DND-41 (cell line): ENCODE data around the gene CKB.

Experiments used
- ATAC-seq: fragments of 200-7000 bp; cut with Tn5 transposase; 3 replicates; pipeline ENCODE4 v1.9.1; 2021; ENCODE audit warnings: low read depth; ENCODE audit not compliant: insufficient read depth
- DNase-seq: peaks from one replicate; pipeline ENCODE4 v3.0.0-alpha.2; 2020
- H2AFZ ChIP-seq: 2 replicates; pipeline ENCODE4 v1.6.0; 2012; ENCODE audit warnings: low read depth, low read length
- H3K27ac ChIP-seq: 2 replicates; pipeline ENCODE4 v1.5.1; 2012; ENCODE audit warnings: low read length, inconsistent platforms
- H3K27me3 ChIP-seq: fragments of 200-600 bp; sonication (generic); 2 replicates; pipeline ENCODE4 v1.6.0; 2012; ENCODE audit warnings: low read length, mild to moderate bottlenecking, inconsistent platforms; ENCODE audit not compliant: insufficient read depth, poor library complexity
- H3K36me3 ChIP-seq: 2 replicates; pipeline ENCODE4 v1.5.1; 2012; ENCODE audit warnings: low read length, inconsistent platforms; ENCODE audit not compliant: insufficient read depth
- H3K4me1 ChIP-seq: 2 replicates; pipeline ENCODE4 v1.5.1; 2012; ENCODE audit warnings: mild to moderate bottlenecking, low read length; ENCODE audit not compliant: insufficient read depth
- H3K4me2 ChIP-seq: 2 replicates; pipeline ENCODE4 v1.6.0; 2012; ENCODE audit warnings: mild to moderate bottlenecking, moderate library complexity, low read length, inconsistent platforms; ENCODE audit not compliant: insufficient read depth
- H3K4me3 ChIP-seq, 2 experiments: fragments of 200-600 bp in 1 of 2; shearing (Covaris generic) in 1 of 2; 2 replicates each; pipeline ENCODE4 v1.5.1; 2012 to 2016; ENCODE audit warnings: inconsistent platforms in 2 of 2, low read length in 2 of 2, mild to moderate bottlenecking in 2 of 2, low read depth in 1 of 2, moderate library complexity in 1 of 2
- H3K79me2 ChIP-seq: 2 replicates; pipeline ENCODE4 v1.6.0; 2012; ENCODE audit warnings: low read length, inconsistent platforms; ENCODE audit not compliant: insufficient read depth
- H3K9ac ChIP-seq: 2 replicates; pipeline ENCODE4 v1.6.0; 2012; ENCODE audit warnings: low read depth, mild to moderate bottlenecking, inconsistent platforms, low read length, moderate library complexity
- H3K9me3 ChIP-seq: 2 replicates; pipeline ENCODE4 v1.5.1; 2012; ENCODE audit warnings: low read length, moderate library complexity, mild to moderate bottlenecking, inconsistent platforms; ENCODE audit not compliant: insufficient read depth, severe bottlenecking
- H4K20me1 ChIP-seq: 2 replicates; pipeline ENCODE4 v1.6.0; 2012; ENCODE audit warnings: low read length; ENCODE audit not compliant: insufficient read depth
- CTCF ChIP-seq: IDR thresholded peaks from 2 replicates; pipeline ENCODE4 v1.5.1; 2012; ENCODE audit warnings: borderline replicate concordance, low read length, moderate library complexity, mild to moderate bottlenecking; ENCODE audit not compliant: poor library complexity, severe bottlenecking; ENCODE audit errors: extremely low read depth
- EZH2 ChIP-seq: IDR thresholded peaks from 3 replicates; pipeline ENCODE4 v1.6.1; 2012; ENCODE audit warnings: borderline replicate concordance, low read depth, mild to moderate bottlenecking, moderate library complexity, low read length, inconsistent platforms; ENCODE audit not compliant: severe bottlenecking

CKB gene

DNA sequence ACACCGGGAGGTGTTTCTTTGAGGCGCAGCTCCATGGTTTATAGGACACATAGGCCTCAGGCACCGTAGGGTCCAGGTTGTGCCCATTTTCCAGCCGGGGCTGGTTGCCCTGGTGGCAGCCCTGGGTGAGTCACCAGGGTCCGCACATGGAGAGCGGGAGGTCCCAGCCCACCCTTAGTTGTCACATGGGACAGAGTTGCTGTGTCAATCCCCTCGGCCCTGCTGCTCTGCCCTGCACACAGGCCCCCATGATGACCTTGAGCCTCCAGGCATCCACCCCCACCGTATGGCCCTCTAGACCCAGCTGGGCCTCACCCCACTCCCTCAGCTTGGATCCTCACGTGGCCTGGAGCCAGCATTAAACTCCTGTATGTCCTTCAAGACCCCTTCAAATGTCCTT lies 14.1 kb upstream of the CKB start:
- Histone ChIP-seq H3K4me3 (no peak overlapping the region), H3K9me3 (no peaks in the 10 kb centered on the region), H3K4me1 (peaks cover under 1% of the 10 kb centered on the region; the same call in 1 of the 2 replicates), H3K36me3 (peaks cover 42% of the 10 kb centered on the region), H3K4me2 (no peak overlapping the region), H3K79me2 (peaks cover 11% of the 10 kb centered on the region), H3K27me3 (no peaks in the 10 kb centered on the region), H3K27ac (no peak overlapping the region), H2AFZ (no peak overlapping the region), H4K20me1 (peaks cover 69% of the 10 kb centered on the region), H3K9ac (no peak overlapping the region)
- TF ChIP-seq CTCF (no peak), EZH2 (no peak)
- DNase-seq: no peak
- no peak for ATAC-seq

DNA sequence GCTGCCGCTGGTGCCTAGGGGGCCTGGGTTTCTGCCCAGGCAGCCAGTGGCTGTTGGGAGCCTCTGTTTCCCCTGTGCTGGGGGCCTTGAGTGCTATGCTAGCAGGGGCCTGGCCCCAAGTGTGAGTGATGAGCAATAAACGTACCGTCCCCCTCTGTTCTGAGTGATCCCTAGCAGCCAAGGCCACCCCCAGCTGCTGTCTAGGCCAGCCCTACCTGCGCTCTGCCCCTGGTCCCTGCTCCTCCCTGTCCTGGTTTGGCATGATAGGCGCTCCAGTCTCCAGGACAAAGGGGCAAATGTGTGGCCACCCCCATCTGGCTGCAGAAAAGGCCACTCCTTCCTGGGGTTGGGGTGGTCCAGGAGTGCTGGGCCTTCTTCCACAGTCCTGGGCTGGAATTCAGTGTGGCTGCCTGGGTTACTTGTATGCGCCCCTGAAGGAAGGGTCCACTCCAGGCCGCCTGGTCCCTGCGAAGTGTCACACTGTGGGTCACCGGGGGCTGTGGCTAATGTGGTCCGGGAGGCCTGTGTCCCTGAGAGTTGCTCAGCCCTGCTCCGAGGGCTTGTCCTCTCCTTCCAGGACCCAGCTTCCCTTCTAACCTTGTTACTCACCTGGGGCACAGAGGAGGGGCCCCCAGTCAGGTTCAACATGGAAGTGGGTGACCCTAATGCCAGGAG lies 13.4 kb upstream of the CKB start:
- peaks cover 17% of the 10 kb centered on the region for H3K79me2 ChIP-seq
- ATAC-seq (no peak), DNase-seq (no peak)
- no peak overlapping the region for H2AFZ ChIP-seq
- no peak overlapping the region for H3K4me2 ChIP-seq
- no peaks in the 10 kb centered on the region for H3K9me3 ChIP-seq
- H3K27ac ChIP-seq: no peak overlapping the region
- H3K36me3 ChIP-seq: peaks cover 48% of the 10 kb centered on the region
- no peaks in the 10 kb centered on the region for H3K27me3 ChIP-seq
- no peak overlapping the region for H3K9ac ChIP-seq
- H4K20me1 ChIP-seq: peaks cover 71% of the 10 kb centered on the region
- peaks cover 7% of the 10 kb centered on the region for H3K4me1 ChIP-seq
- TF ChIP-seq EZH2: no peak
- no peak for TF ChIP-seq CTCF
- no peak overlapping the region for H3K4me3 ChIP-seq

DNA sequence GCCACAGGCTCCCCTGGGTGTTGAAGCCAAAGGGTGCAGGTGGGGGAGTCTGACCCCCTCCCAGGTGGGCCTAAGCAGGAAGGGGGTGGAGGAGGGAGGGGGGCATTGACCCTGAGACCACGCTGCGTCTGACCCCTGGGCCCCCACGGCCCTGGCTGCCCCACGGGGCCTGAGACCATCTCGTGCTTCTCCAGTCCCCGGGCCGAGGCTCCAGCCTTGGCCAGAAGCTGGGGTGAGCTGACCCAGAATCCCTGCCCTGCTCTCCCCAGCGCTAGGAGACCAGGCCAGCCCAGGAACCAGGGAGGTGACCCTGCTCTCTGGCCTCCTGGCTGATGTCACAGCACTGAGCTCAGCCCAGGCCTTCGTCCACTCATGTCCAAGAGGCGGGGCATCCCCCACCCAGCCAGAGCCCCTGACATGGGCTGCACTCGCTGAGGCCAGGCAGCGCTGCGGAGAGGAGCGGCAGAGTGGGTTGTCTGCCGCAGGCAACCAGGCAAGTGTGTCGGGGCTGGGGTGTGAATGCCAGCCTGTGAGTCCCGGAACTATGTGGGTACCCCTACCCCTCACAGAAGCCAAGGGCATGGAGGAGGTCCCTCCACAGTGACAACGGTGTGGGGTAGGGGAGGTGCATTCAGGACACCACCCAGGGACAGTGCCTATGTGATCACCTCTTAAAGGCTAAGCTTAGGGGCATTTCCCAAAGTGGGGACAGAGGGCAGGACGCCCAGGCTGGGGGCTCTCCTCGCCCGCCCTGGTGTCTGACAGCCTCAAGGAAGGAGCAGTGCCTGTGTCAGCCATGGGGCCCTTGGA lies 12.7 kb upstream of the CKB start:
- no peak for ATAC-seq
- no peak overlapping the region for H3K4me2 ChIP-seq
- H3K27ac ChIP-seq: no peak overlapping the region
- peaks cover 56% of the 10 kb centered on the region for H3K36me3 ChIP-seq
- no peaks in the 10 kb centered on the region for H3K27me3 ChIP-seq
- H2AFZ ChIP-seq: no peak overlapping the region
- no peak overlapping the region for H3K4me3 ChIP-seq
- H3K9me3 ChIP-seq: no peaks in the 10 kb centered on the region
- DNase-seq: no peak
- H3K4me1 ChIP-seq: peaks cover 15% of the 10 kb centered on the region
- peaks cover 78% of the 10 kb centered on the region for H4K20me1 ChIP-seq
- TF ChIP-seq EZH2: no peak
- no peak for TF ChIP-seq CTCF
- H3K79me2 ChIP-seq: peaks cover 25% of the 10 kb centered on the region
- H3K9ac ChIP-seq: no peak overlapping the region
